K562 (cell line): ENCODE measurements around the gene CILP. TPM values are rescaled to one million over a fixed set of nuclear protein-coding genes. Genes with fewer than 3 reads are reported as not detected.

Experiments
- CCAR2 ChIP-seq: fragments of 200-400 bp; formaldehyde crosslinking; IDR thresholded peaks from 2 replicates; pipeline ENCODE4 v1.6.1; 2017; ENCODE audit warnings: mild to moderate bottlenecking, low read depth, low read length
- CREB1 ChIP-seq, 2 experiments: sonication (generic) in 1 of 2; formaldehyde crosslinking in 1 of 2; IDR thresholded peaks; 2 replicates each; pipeline versions ENCODE4 v1.6.1 to v1.8.0; 2012 to 2022; ENCODE audit warnings: inconsistent platforms in 1 of 2, mild to moderate bottlenecking in 1 of 2, missing genetic modification reagents in 1 of 2, moderate library complexity in 1 of 2
- E2F5 ChIP-seq: sonication (generic); formaldehyde crosslinking; IDR thresholded peaks from 2 replicates; pipeline ENCODE4 v1.8.0; 2022; ENCODE audit warnings: mild to moderate bottlenecking, missing genetic modification reagents
- HIVEP1 ChIP-seq: fragments of 250-450 bp; sonication (Bioruptor Pico); IDR thresholded peaks from 2 replicates; pipeline ENCODE4 v1.4.0; 2020; ENCODE audit warnings: mild to moderate bottlenecking
- MECOM ChIP-seq: fragments of 250-450 bp; sonication (Bioruptor Pico); IDR thresholded peaks from 2 replicates; pipeline ENCODE4 v1.8.0; 2022; ENCODE audit warnings: inconsistent platforms
- REST ChIP-seq, 2 experiments: fragments of 450-650 bp; formaldehyde crosslinking in 1 of 2; IDR thresholded peaks; 2 replicates each; pipeline versions ENCODE4 v1.4.0 to v1.6.1; 2014 to 2020; ENCODE audit warnings: mild to moderate bottlenecking in 2 of 2, borderline replicate concordance in 1 of 2, low read depth in 1 of 2
- RFX5 ChIP-seq: IDR thresholded peaks from 2 replicates; pipeline ENCODE4 v1.6.1; 2011; ENCODE audit warnings: low read depth, mild to moderate bottlenecking, improper control_type of control experiment, low read length
- TEAD4 ChIP-seq, 2 experiments: sonication (generic) in 1 of 2; formaldehyde crosslinking in 1 of 2; IDR thresholded peaks; 2 replicates each; pipeline versions ENCODE4 v1.6.1 to v1.8.0; 2012 to 2022; ENCODE audit warnings: borderline replicate concordance in 1 of 2, inconsistent platforms in 1 of 2, low read length in 1 of 2, mild to moderate bottlenecking in 1 of 2, missing genetic modification reagents in 1 of 2
- TRIM24 ChIP-seq, 2 experiments: fragments of 450-650 bp; IDR thresholded peaks; 2 replicates each; pipeline ENCODE4 v1.6.1; 2016
- ZNF217 ChIP-seq: sonication (generic); formaldehyde crosslinking; IDR thresholded peaks from 2 replicates; pipeline ENCODE4 v1.8.0; 2022; ENCODE audit warnings: mild to moderate bottlenecking, missing genetic modification reagents
- polyA plus RNA-seq, 8 experiments: library from polyadenylated mRNA; depleted of rRNA in 4 of 8; stranded (reverse) in 5 of 8; unstranded in 3 of 8; fragments of >200 nt; fragmentation: Nextera tagmentation in 2 of 8; fragmentation: Illumina TruSeq in 1 of 8; extraction: Ambion mirVana in 2 of 8; extraction: Trizol in 1 of 8; gene quantifications; 2 replicates each; pipeline versions ENCODE4 v1.2.1 to v1.2.3, GENCODE V29; 2011 to 2014; ENCODE audit warnings: inconsistent platforms in 1 of 8, missing spikeins in 1 of 8
- total RNA-seq, 7 experiments: library from RNA; depleted of rRNA in 6 of 7; stranded (reverse); fragments of >200 nt in 6 of 7; fragmentation: Illumina TruSeq in 2 of 7; extraction: Trizol in 2 of 7; gene quantifications; 2 replicates each; pipeline versions ENCODE4 v1.2.1 to v1.2.3, GENCODE V29; 2011 to 2021; ENCODE audit warnings: low replicate concordance in 1 of 7

The CILP gene
- total and polyA plus RNA-seq, 9 of the 15 experiments (the other 6 are each of a cell fraction or from before 2014, with no cell fraction given): 0.03 TPM; not detected in 8

- TF ChIP-seq REST (IDR thresholded peaks at IDR 0.05; ENCODE audit: borderline replicate concordance) (no peak), REST (CRISPR knock-in tag; IDR thresholded peaks at IDR 0.05; ENCODE audit: low read depth) (no peak), RFX5 (no peak), CREB1 (IDR thresholded peaks at IDR 0.05) (no peak), CREB1 (CRISPR knock-in tag; IDR thresholded peaks at IDR 0.05) (no peak), CCAR2 (no peak), MECOM (no peak), TRIM24 (IDR thresholded peaks at IDR 0.05) (no peak), ZNF217 (no peak), TEAD4 (IDR thresholded peaks at IDR 0.05; ENCODE audit: low read length) (no peak), TEAD4 (CRISPR knock-in tag; IDR thresholded peaks at IDR 0.05; ENCODE audit: borderline replicate concordance) (no peak), HIVEP1 (CRISPR knock-in tag) (no peak), E2F5 (CRISPR knock-in tag) (no peak)
Observed at GRCh38 chr15:65180167-65180566, 31.1 kb downstream of the CILP start (continued).
